ENCODE data around the gene CRIP1. TPM values are rescaled to one million over a fixed set of nuclear protein-coding genes. Genes with fewer than 3 reads are reported as not detected.
A peak's percentile ranks its signal among the peaks of the same experiment; 100 is the strongest.

CRIP1 gene
- total and polyA plus RNA-seq, 10 of the 15 experiments (the other 5 are each of a cell fraction or from before 2014, with no cell fraction given): 66.8 to 259 (median 154) TPM

- FAIRE-seq (no peak), DNase-seq (ENCODE audit: low read depth, low spot score) (no peak), ATAC-seq (no peak)
- Histone ChIP-seq H3K4me1 (ENCODE audit: control insufficient read depth, insufficient read depth, low read length) (peaks cover 28% of the 10 kb centered on the region), H3K4me3 (peak overlapping the region; percentile 84), H3K9me3 (replicated peaks; ENCODE audit: control insufficient read depth, insufficient read depth, low read length) (no peaks in the 10 kb centered on the region), H3K79me2 (ENCODE audit: control insufficient read depth, insufficient read depth, low read length) (peaks cover 8% of the 10 kb centered on the region), H3K9ac (ENCODE audit: control insufficient read depth, insufficient read depth, low read length) (peak overlapping the region; percentile 77), H3K27me3 (replicated peaks in 1 of 2; ENCODE audit: control insufficient read depth in 2 of 2, insufficient read depth in 2 of 2, low read length in 1 of 2) (no peaks in the 10 kb centered on the region), H3K27ac (ENCODE audit: control insufficient read depth, insufficient read depth) (peak overlapping the region; percentile 67), H4K20me1 (ENCODE audit: control insufficient read depth, insufficient read depth) (no peaks in the 10 kb centered on the region), H2AFZ (ENCODE audit: control insufficient read depth, low read depth, low read length) (peak overlapping the region; percentile 75), H3K36me3 (ENCODE audit: control insufficient read depth in 2 of 2, insufficient read depth in 2 of 2, low read length in 1 of 2) (no peaks in the 10 kb centered on the region; a peak in 1 of 4 replicates), H3K4me2 (ENCODE audit: control insufficient read depth, insufficient read depth) (peak overlapping the region; percentile 100)
- POLR2A ChIA-PET: interaction anchor here (0.6 to 2.0 kb wide), 5 partner anchors 9 to 124 kb away, joined by 3 to 23 read pairs (median 4); no protein-coding TSS in a partner anchor
- intact Hi-C loops (cut with micrococcal nuclease; ENCODE audit: unreplicated experiment) (loop anchor here (1.0 to 5.0 kb wide), 2 partner anchors 37 to 189 kb away; partner anchors contain the start of genes BRF1 and TMEM121), in situ Hi-C loops (cut with MboI) (no loop called here)
- TF ChIP-seq TBL1XR1 (IDR thresholded peaks at IDR 0.05; ENCODE audit: low read depth, low read length): no peak
- TF ChIP-seq ZBED1 (IDR thresholded peaks at IDR 0.05; ENCODE audit: borderline replicate concordance): no peak
- no peak for TF ChIP-seq NFIC (IDR thresholded peaks at IDR 0.05; ENCODE audit: low read depth, low read length)
- TF ChIP-seq POLR2A (IDR thresholded peaks at IDR 0.05; ENCODE audit: low read depth, low read length): peak; percentile 35; the same call in 1 of the 2 replicates
- 0 out of 2 replicates have a peak, but pooled peaks have one; percentile 50 for TF ChIP-seq NFXL1 (IDR thresholded peaks at IDR 0.05; ENCODE audit: borderline replicate concordance)
- no peak for TF ChIP-seq HDAC2 (IDR thresholded peaks at IDR 0.05)
- no peak for TF ChIP-seq SRF (IDR thresholded peaks at IDR 0.05; ENCODE audit: low read depth in 2 of 2, low read length in 2 of 2)
- no peak for TF ChIP-seq KDM1A (IDR thresholded peaks at IDR 0.05; ENCODE audit: borderline replicate concordance)
- TF ChIP-seq RAD21 (IDR thresholded peaks at IDR 0.05; ENCODE audit: insufficient read depth, low read depth, low read length): no peak
- no peak for TF ChIP-seq CREB1 (IDR thresholded peaks at IDR 0.05; ENCODE audit: low read depth)
- no peak for TF ChIP-seq ZBTB33 (IDR thresholded peaks at IDR 0.05)
- no peak for TF ChIP-seq ZBTB40 (IDR thresholded peaks at IDR 0.05; ENCODE audit: borderline replicate concordance)
- no peak for TF ChIP-seq SKIL (IDR thresholded peaks at IDR 0.05; ENCODE audit: low read depth, poor library complexity, severe bottlenecking)
- no peak for TF ChIP-seq NR2F1 (conservative IDR thresholded peaks at IDR 0.05)
- WGBS (ENCODE audit: insufficient coverage, insufficient replicate concordance, low lambda C conversion rate, missing lambda C conversion rate): 1% methylated on average over 33 of the region's 33 CpGs
- CTCF ChIA-PET: interaction anchor here (0.6 to 4.4 kb wide), 17 partner anchors 9 to 179 kb away, joined by 3 to 103 read pairs (median 4); no protein-coding TSS in a partner anchor
- SMC1A ChIA-PET (ENCODE audit: uncharacterized antibody, unreplicated experiment): interaction anchor here (1.1 to 2.7 kb wide), 4 partner anchors 9 to 119 kb away, joined by 4 to 39 read pairs (median 12); no protein-coding TSS in a partner anchor
- RAD21 ChIA-PET (ENCODE audit: unreplicated experiment): interaction anchor here (0.6 to 2.5 kb wide), 8 partner anchors 9 to 197 kb away, joined by 3 to 74 read pairs (median 4); no protein-coding TSS in a partner anchor
- BruUV-seq (replicated peaks): no TSS peak
These were observed 3.5 kb downstream of the CRIP1 start for GRCh38 chr14:105490267-105490571.

Data from GM12878 (cell line).